Mesendoderm (in vitro differentiated cells): Measurements from ENCODE around the gene C1QTNF1.

Experiments
- DNase-seq: peaks from one replicate; pipeline ENCODE4 v3.0.0; 2013
- H2AK5ac ChIP-seq: 2 replicates; pipeline ENCODE4 v1.6.1; 2013; ENCODE audit warnings: low read length, inconsistent platforms
- H2BK120ac ChIP-seq: 2 replicates; pipeline ENCODE4 v1.6.1; 2013; ENCODE audit warnings: low read depth, mild to moderate bottlenecking, low read length, moderate library complexity, mixed read lengths
- H2BK15ac ChIP-seq: replicated peaks from 2 replicates; pipeline ENCODE4 v1.6.1; 2013; ENCODE audit warnings: low read depth, mild to moderate bottlenecking, moderate library complexity
- H2BK5ac ChIP-seq: 2 replicates; pipeline ENCODE4 v1.6.1; 2013; ENCODE audit warnings: low read length, inconsistent platforms
- H3K18ac ChIP-seq: 2 replicates; pipeline ENCODE4 v1.6.1; 2013; ENCODE audit warnings: mild to moderate bottlenecking, low read length, mixed read lengths
- H3K23ac ChIP-seq: one replicate; pipeline ENCODE4 v1.6.1; 2013; ENCODE audit warnings: low read length
- H3K27ac ChIP-seq: 2 replicates; pipeline ENCODE4 v1.5.1; 2013; ENCODE audit warnings: low read depth, mild to moderate bottlenecking, inconsistent platforms, low read length, moderate library complexity
- H3K27me3 ChIP-seq: 2 replicates; pipeline ENCODE4 v1.6.1; 2013; ENCODE audit warnings: low read length, control low read depth, mild to moderate bottlenecking, inconsistent platforms; ENCODE audit not compliant: insufficient read depth, poor library complexity
- H3K36me3 ChIP-seq: 2 replicates; pipeline ENCODE4 v1.6.1; 2013; ENCODE audit warnings: low read length, inconsistent platforms; ENCODE audit not compliant: control insufficient read depth, insufficient read depth
- H3K4ac ChIP-seq: one replicate; pipeline ENCODE4 v1.6.1; 2013; ENCODE audit warnings: low read depth, mild to moderate bottlenecking, low read length, moderate library complexity
- H3K4me1 ChIP-seq: 2 replicates; pipeline ENCODE4 v1.6.1; 2013; ENCODE audit warnings: low read depth, low read length, inconsistent platforms; ENCODE audit not compliant: control insufficient read depth
- H3K4me2 ChIP-seq: 2 replicates; pipeline ENCODE4 v1.6.1; 2013; ENCODE audit warnings: low read length
- H3K4me3 ChIP-seq: 2 replicates; pipeline ENCODE4 v1.5.1; 2013; ENCODE audit warnings: mild to moderate bottlenecking, low read length
- H3K56ac ChIP-seq: one replicate; pipeline ENCODE4 v1.6.1; 2013; ENCODE audit warnings: low read length
- H3K79me1 ChIP-seq: 2 replicates; pipeline ENCODE4 v1.6.1; 2013; ENCODE audit warnings: low read length, inconsistent platforms
- H3K79me2 ChIP-seq: 2 replicates; pipeline ENCODE4 v1.6.1; 2013; ENCODE audit warnings: mild to moderate bottlenecking, low read length; ENCODE audit not compliant: control insufficient read depth, insufficient read depth
- H3K9ac ChIP-seq: 2 replicates; pipeline ENCODE4 v1.6.1; 2013; ENCODE audit warnings: low read length, inconsistent platforms
- H4K5ac ChIP-seq: one replicate; pipeline ENCODE4 v1.6.1; 2013; ENCODE audit warnings: low read length
- H4K8ac ChIP-seq: one replicate; pipeline ENCODE4 v1.6.1; 2013; ENCODE audit warnings: low read depth, mild to moderate bottlenecking, control low read depth, low read length, moderate library complexity
- WGBS: extraction: QIAGEN DNeasy Blood & Tissue Kit; methylation state at CpG from one replicate; pipeline ENCODE4 v1.1.7; 2013; ENCODE audit warnings: low lambda C conversion rate, missing lambda C conversion rate; ENCODE audit not compliant: insufficient coverage; ENCODE audit errors: extremely low coverage; 5-methylcytosine and 5-hydroxymethylcytosine counted together

Gene C1QTNF1

DNA sequence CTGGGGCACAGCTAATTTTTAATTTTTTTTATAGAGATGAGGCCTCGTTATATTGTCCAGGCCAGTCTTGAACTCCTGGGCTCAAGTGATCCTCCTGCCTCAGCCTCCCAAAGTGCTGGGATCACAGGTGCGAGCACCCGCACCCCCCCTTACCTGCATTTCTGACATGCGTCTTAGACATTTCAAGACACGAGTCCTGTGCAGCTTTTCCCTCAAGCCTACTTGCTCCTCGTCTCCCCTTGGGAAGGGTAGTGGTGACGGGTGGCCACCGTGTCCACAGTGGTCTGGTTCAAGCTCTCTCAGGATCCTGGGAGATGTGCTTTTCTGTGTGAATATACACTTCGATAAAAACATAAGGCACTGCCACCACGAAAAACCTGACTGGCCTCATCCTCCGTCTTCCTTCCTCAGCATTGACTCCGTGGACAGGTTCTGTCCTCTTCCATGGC lies 24.0 kb upstream of the C1QTNF1 start:
- H3K18ac ChIP-seq: no peak overlapping the region
- no peak overlapping the region for H2BK120ac ChIP-seq
- H4K8ac ChIP-seq: no peak overlapping the region
- H2AK5ac ChIP-seq: no peak overlapping the region
- H3K27ac ChIP-seq: no peak overlapping the region
- peaks cover 4% of the 10 kb centered on the region for H3K79me2 ChIP-seq
- H3K36me3 ChIP-seq: peaks cover 3% of the 10 kb centered on the region
- H3K79me1 ChIP-seq: peaks cover 12% of the 10 kb centered on the region
- H4K5ac ChIP-seq: no peak overlapping the region
- H3K9ac ChIP-seq: no peak overlapping the region
- WGBS: no CpG with 5 or more reads among the region's 12 CpGs
- H2BK15ac ChIP-seq: no peak overlapping the region
- H3K27me3 ChIP-seq: no peaks in the 10 kb centered on the region
- no peak overlapping the region for H3K4me2 ChIP-seq
- no peak for DNase-seq
- no peak overlapping the region for H3K56ac ChIP-seq
- H3K4ac ChIP-seq: no peak overlapping the region
- H3K23ac ChIP-seq: no peak overlapping the region
- H2BK5ac ChIP-seq: no peak overlapping the region
- no peak overlapping the region for H3K4me3 ChIP-seq
- no peaks in the 10 kb centered on the region for H3K4me1 ChIP-seq

DNA sequence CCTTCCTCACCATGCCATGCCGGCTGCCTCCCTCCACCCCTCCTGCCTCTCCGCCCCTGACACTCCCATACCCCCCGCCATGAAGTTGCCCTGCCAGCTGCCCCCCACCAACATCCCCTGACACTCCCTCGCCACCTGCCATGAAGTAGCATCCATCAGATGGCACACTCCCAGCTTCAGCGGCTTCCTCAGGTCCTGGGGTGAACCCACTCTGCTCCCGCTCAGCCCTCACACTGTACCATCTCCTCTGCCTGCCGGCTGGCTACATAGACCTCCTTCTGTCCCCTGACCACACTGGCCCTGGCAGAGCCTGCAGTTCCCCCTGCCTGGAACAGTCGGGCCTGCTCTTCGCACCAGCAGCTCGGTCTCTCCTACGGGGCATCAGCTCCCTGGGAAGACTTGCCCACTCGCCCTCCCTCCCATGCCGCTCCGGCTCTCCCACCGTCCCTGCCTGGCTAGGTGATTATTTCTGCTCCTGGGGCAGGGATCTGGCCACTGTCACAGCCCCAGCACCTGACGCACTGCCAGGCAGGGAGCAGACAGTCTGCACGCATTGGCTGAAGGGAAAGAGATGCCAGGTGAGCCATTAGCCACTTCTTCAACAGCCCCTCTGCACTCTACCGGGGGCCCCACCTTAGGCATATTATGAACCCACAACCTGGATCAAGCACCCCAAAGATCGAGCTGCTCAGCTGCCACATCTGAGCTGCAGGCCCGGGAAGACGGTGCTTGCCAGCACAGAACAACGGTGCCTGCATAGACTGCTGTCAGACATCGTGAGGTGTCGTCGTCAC lies 23.4 kb upstream of the C1QTNF1 start:
- Histone ChIP-seq H3K4me1 (no peaks in the 10 kb centered on the region), H2BK15ac (no peak overlapping the region), H3K4ac (no peak overlapping the region), H2BK5ac (no peak overlapping the region), H3K56ac (no peak overlapping the region), H2AK5ac (no peak overlapping the region), H3K27me3 (no peaks in the 10 kb centered on the region), H4K8ac (no peak overlapping the region), H3K18ac (no peak overlapping the region), H3K9ac (no peak overlapping the region), H3K79me1 (peaks cover 18% of the 10 kb centered on the region), H3K36me3 (peaks cover 3% of the 10 kb centered on the region), H2BK120ac (no peak overlapping the region), H3K4me3 (no peak overlapping the region), H4K5ac (no peak overlapping the region), H3K79me2 (peaks cover 5% of the 10 kb centered on the region), H3K23ac (no peak overlapping the region), H3K27ac (no peak overlapping the region), H3K4me2 (no peak overlapping the region)
- no CpG with 5 or more reads among the region's 25 CpGs for WGBS
- DNase-seq: no peak

- Histone ChIP-seq H3K4me1 (no peaks in the 10 kb centered on the region), H3K79me2 (peaks cover 6% of the 10 kb centered on the region), H3K23ac (no peak overlapping the region), H3K79me1 (peaks cover 18% of the 10 kb centered on the region), H3K27ac (no peak overlapping the region), H2BK15ac (no peak overlapping the region), H3K4ac (no peak overlapping the region), H3K56ac (no peak overlapping the region), H3K4me2 (no peak overlapping the region), H2AK5ac (no peak overlapping the region), H4K8ac (no peak overlapping the region), H2BK5ac (no peak overlapping the region), H3K9ac (no peak overlapping the region), H4K5ac (no peak overlapping the region), H3K36me3 (peaks cover 3% of the 10 kb centered on the region), H2BK120ac (no peak overlapping the region), H3K4me3 (no peak overlapping the region), H3K18ac (no peak overlapping the region), H3K27me3 (no peaks in the 10 kb centered on the region)
- WGBS: no CpG with 5 or more reads among the region's 19 CpGs
- no peak for DNase-seq
These were observed 22.6 kb upstream of the C1QTNF1 start for GRCh38 chr17:79001190-79002020.

DNA sequence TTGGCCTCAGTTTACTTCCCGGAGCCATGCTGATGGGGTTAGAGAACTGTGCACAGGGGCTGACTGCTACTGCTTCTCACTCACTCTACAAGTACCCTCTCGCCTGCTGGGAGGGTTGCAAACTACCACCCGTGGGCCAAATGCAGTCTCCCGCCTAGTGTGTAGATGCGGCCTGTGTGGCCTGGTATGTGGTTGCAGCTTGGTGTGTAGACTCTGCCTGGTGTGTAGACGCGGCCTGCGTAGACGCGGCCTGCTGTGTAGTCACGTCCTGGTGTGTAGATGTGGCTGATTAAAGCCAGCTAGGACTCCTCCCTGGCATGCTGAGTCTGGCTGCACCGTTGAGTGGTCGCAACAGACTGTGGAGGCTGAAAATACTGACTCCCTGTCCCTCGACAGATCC lies 21.7 kb upstream of the C1QTNF1 start:
- Histone ChIP-seq H3K18ac (no peak overlapping the region), H2BK5ac (no peak overlapping the region), H3K4me2 (no peak overlapping the region), H3K4me1 (no peaks in the 10 kb centered on the region), H2BK120ac (no peak overlapping the region), H2BK15ac (no peak overlapping the region), H4K5ac (no peak overlapping the region), H4K8ac (no peak overlapping the region), H3K79me1 (peaks cover 24% of the 10 kb centered on the region), H2AK5ac (no peak overlapping the region), H3K27me3 (no peaks in the 10 kb centered on the region), H3K36me3 (no peaks in the 10 kb centered on the region), H3K9ac (no peak overlapping the region), H3K4ac (no peak overlapping the region), H3K27ac (no peak overlapping the region), H3K4me3 (no peak overlapping the region), H3K23ac (no peak overlapping the region), H3K56ac (no peak overlapping the region), H3K79me2 (peaks cover 11% of the 10 kb centered on the region)
- no peak for DNase-seq
- WGBS: no CpG with 5 or more reads among the region's 14 CpGs

- no peak for DNase-seq
- Histone ChIP-seq H3K23ac (no peak overlapping the region), H3K27ac (no peak overlapping the region), H3K4ac (no peak overlapping the region), H4K5ac (no peak overlapping the region), H3K4me2 (no peak overlapping the region), H3K36me3 (no peaks in the 10 kb centered on the region), H2AK5ac (no peak overlapping the region), H3K79me2 (peaks cover 13% of the 10 kb centered on the region), H2BK5ac (no peak overlapping the region), H2BK15ac (no peak overlapping the region), H3K18ac (no peak overlapping the region), H3K79me1 (peaks cover 29% of the 10 kb centered on the region), H3K56ac (no peak overlapping the region), H3K9ac (no peak overlapping the region), H4K8ac (no peak overlapping the region), H2BK120ac (no peak overlapping the region), H3K4me3 (no peak overlapping the region), H3K27me3 (no peaks in the 10 kb centered on the region), H3K4me1 (no peaks in the 10 kb centered on the region)
- WGBS: no CpG with 5 or more reads among the region's 20 CpGs
These were observed 21.0 kb upstream of the C1QTNF1 start for GRCh38 chr17:79002796-79003593.
